ENCODE results near the gene WDR45B. TPM values are rescaled to one million over a fixed set of nuclear protein-coding genes. Genes with fewer than 3 reads are reported as not detected.

The WDR45B gene
- total RNA-seq, 1 experiment from 2014 or later = 110 TPM

DNA sequence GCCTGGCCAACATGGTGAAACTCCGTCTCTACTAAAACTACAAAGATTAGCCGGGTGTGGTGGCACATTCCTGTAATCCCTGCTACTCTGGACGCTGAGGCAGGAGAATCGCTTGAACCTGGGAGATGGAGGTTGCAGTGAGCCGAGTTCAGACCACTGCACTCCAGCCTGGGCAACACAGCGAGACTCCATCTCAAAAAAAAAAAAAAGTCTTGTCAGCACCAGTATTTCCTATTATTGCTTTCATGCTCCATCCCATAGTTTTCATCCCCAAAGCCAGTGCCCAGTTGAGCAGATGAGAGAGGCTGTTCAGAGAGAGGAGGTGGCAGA lies 58.4 kb downstream of the WDR45B start:
- Histone ChIP-seq H3T11ph (ENCODE audit: low read length) (no peak overlapping the region), H3K79me1 (ENCODE audit: insufficient read depth, low read depth, low read length, poor library complexity, severe bottlenecking) (peaks cover 2% of the 10 kb centered on the region), H4K20me1 (ENCODE audit: control insufficient read depth, insufficient read depth, insufficient read length) (peaks cover 2% of the 10 kb centered on the region), H3K4me1 (ENCODE audit: insufficient read depth, low read length) (no peaks in the 10 kb centered on the region), H4K91ac (ENCODE audit: insufficient read length, low read depth, low read length) (no peak overlapping the region), H2AFZ (ENCODE audit: low read length) (no peak overlapping the region), H2AK5ac (ENCODE audit: insufficient read length, low read length) (no peak overlapping the region), H3K23me2 (ENCODE audit: insufficient read length, low read depth, low read length, poor library complexity, severe bottlenecking) (no peaks in the 10 kb centered on the region), H3K4me2 (ENCODE audit: insufficient read depth, insufficient read length, low read length) (no peak overlapping the region), H2BK5ac (ENCODE audit: insufficient read length, low read length) (no peak overlapping the region), H4K8ac (replicated peaks; ENCODE audit: insufficient read length, low read depth, low read length) (no peak overlapping the region), H3K9ac (ENCODE audit: extremely low read depth, insufficient read length, low read length) (no peak overlapping the region), H3K4ac (ENCODE audit: low read depth, low read length) (no peak overlapping the region), H3K18ac (ENCODE audit: insufficient read length, low read depth, low read length) (no peak overlapping the region), H2BK120ac (ENCODE audit: low read depth, low read length, poor library complexity, severe bottlenecking) (no peak overlapping the region), H2BK15ac (ENCODE audit: low read depth, low read length) (no peak overlapping the region), H3K9me3 (ENCODE audit: control insufficient read depth, low read depth, low read length) (no peaks in the 10 kb centered on the region), H2BK12ac (ENCODE audit: insufficient read length, low read depth, low read length) (no peak overlapping the region), H3K79me2 (ENCODE audit: insufficient read depth, low read length) (no peaks in the 10 kb centered on the region), H3K27ac (ENCODE audit: insufficient read length, low read depth, low read length) (no peak overlapping the region), H3K56ac (ENCODE audit: insufficient read length, low read depth, low read length) (no peak overlapping the region), H3K23ac (ENCODE audit: insufficient read length, low read depth, low read length) (no peak overlapping the region), H4K5ac (ENCODE audit: insufficient read length, low read depth, low read length) (no peak overlapping the region), H2BK20ac (ENCODE audit: low read depth, low read length, poor library complexity, severe bottlenecking) (no peak overlapping the region), H3K27me3 (ENCODE audit: insufficient read depth, low read length) (no peaks in the 10 kb centered on the region), H3K14ac (ENCODE audit: insufficient read depth, low read length) (no peak overlapping the region)
- Mint-ChIP-seq H3K9me3 (peaks cover 0 to 2% of the 10 kb centered on the region in 2 experiments; a peak in 1 of 5 replicates), H3K36me3 (ENCODE audit: insufficient read depth in 1 of 3, low read depth in 3 of 3) (peaks cover 34 to 63% (median 61%) of the 10 kb centered on the region in 3 experiments), H3K27ac (no peak overlapping the region), H3K27me3 (ENCODE audit: low read depth) (no peaks in the 10 kb centered on the region; the same call in 1 of the 2 replicates), H3K4me1 (peaks cover 4 to 10% of the 10 kb centered on the region in 2 experiments; a peak in 3 of 4 replicates), H3K4me3 (no peak overlapping the region)
- WGBS (ENCODE audit: extremely low coverage, insufficient read length, low lambda C conversion rate) = no CpG with 5 or more reads among the region's 6 CpGs
- no peak for DNase-seq
- TF ChIP-seq CTCF (conservative IDR thresholded peaks at IDR 0.05) = no peak
